ENCODE measurements around the gene FAM107B. TPM values are rescaled to one million over a fixed set of nuclear protein-coding genes. Genes with fewer than 3 reads are reported as not detected.

Gene FAM107B
- total and polyA plus RNA-seq, 2 of the 4 experiments (the other 2 are of a cell fraction), result 26.4 to 27.1 TPM

DNA sequence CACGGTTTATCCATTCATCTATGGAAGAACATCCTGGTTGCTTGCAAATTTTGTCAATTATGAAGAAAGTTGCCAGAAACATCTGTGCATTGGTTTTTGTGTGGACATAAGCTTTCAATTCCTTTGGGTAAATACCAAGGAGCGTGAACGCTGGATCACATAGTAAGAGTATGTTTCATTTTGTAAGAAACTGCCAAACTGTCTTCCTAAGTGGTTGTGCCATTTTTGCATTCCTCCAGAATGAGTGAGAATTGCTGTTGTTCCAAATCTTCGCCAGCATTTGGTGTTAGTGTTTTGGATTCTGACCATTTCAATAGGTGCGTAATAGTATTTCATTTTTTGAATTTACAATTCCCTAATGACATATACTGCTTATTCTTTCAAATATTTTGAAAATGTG lies 288.7 kb downstream of the FAM107B start:
- Histone ChIP-seq H2BK5ac (ENCODE audit: low read depth, low read length, poor library complexity, severe bottlenecking) (peak overlapping the region; percentile 74), H3K9ac (ENCODE audit: low read depth, low read length) (no peak overlapping the region), H3K23ac (ENCODE audit: low read depth, low read length) (no peak overlapping the region), H2AK9ac (replicated peaks; ENCODE audit: low read depth, low read length, poor library complexity) (no peak overlapping the region), H2BK20ac (ENCODE audit: low read depth, low read length) (peak overlapping the region; percentile 90; the same call in 1 of the 2 replicates), H3K18ac (ENCODE audit: low read depth, low read length) (peak overlapping the region; percentile 79; the same call in 1 of the 2 replicates), H3K56ac (ENCODE audit: extremely low read depth, insufficient read depth, low read length) (no peak overlapping the region), H4K20me1 (ENCODE audit: insufficient read depth, low read length) (no peaks in the 10 kb centered on the region), H3K79me1 (ENCODE audit: low read depth in 1 of 2, low read length in 2 of 2) (no peaks in the 10 kb centered on the region), H2AK5ac (ENCODE audit: low read depth, low read length) (peak overlapping the region; percentile 6; the same call in 1 of the 2 replicates), H4K91ac (ENCODE audit: insufficient read depth, low read depth, low read length) (peak overlapping the region; percentile 38; the same call in 1 of the 2 replicates), H3K4ac (ENCODE audit: low read depth, low read length) (no peak overlapping the region; the same call in 1 of the 2 replicates), H3K14ac (replicated peaks; ENCODE audit: low read depth, low read length) (0 out of 2 replicates have a peak overlapping the region, but pooled peaks have one; percentile 14), H2AFZ (replicated peaks; ENCODE audit: low read length, poor library complexity) (no peak overlapping the region), H3K27me3 (ENCODE audit: control insufficient read depth, insufficient read depth, low read length) (no peaks in the 10 kb centered on the region), H3K9me1 (ENCODE audit: insufficient read depth, low read length) (peaks cover 8% of the 10 kb centered on the region; the same call in 1 of the 2 replicates), H4K5ac (ENCODE audit: low read depth, low read length) (no peak overlapping the region), H3K9me3 (ENCODE audit: control insufficient read depth, insufficient read depth, low read length) (no peaks in the 10 kb centered on the region), H3K4me1 (ENCODE audit: control insufficient read depth, insufficient read depth, low read length) (peaks cover 12% of the 10 kb centered on the region), H4K8ac (ENCODE audit: low read depth in 2 of 2, low read length in 2 of 2) (peak overlapping the region; percentile 39 to 50; a peak in 2 of 4 replicates), H2BK120ac (ENCODE audit: low read depth, low read length) (peak overlapping the region; percentile 41; the same call in 1 of the 2 replicates), H3K36me3 (ENCODE audit: control insufficient read depth, insufficient read depth, low read length) (no peaks in the 10 kb centered on the region), H2BK15ac (ENCODE audit: low read depth, low read length) (0 out of 3 replicates have a peak overlapping the region, but pooled peaks have one; percentile 20), H3K4me2 (ENCODE audit: low read depth, low read length) (no peak overlapping the region), H3K4me3 (ENCODE audit: insufficient read depth, low read depth, low read length) (no peak overlapping the region), H3K27ac (ENCODE audit: insufficient read depth, low read length) (no peak overlapping the region)
- ChIA-PET CTCF (interaction anchor here (1.3 kb wide), 1 partner anchor 89 kb away, joined by 3 read pairs; no protein-coding TSS in a partner anchor), POLR2A (ENCODE audit: unreplicated experiment) (no interaction called here)
- in situ Hi-C loops (cut with MboI; ENCODE audit: low sequenced_read_pairs) (loop anchor here (10.0 kb wide), 1 partner anchor 691 kb away; no protein-coding TSS in a partner anchor), intact Hi-C loops (cut with micrococcal nuclease) (no loop called here), dilution Hi-C loops (cut with HindIII; ENCODE audit: low sequenced_read_pairs, unreplicated experiment) (no loop called here)
- peak; percentile 54 for DNase-seq
- no CpG with 5 or more reads among the region's 5 CpGs for WGBS, 2 experiments (ENCODE audit: extremely low coverage in 2 of 2, insufficient read length in 1 of 2)
- no peak for ATAC-seq (ENCODE audit: low read depth)
- no peak for TF ChIP-seq MAZ (IDR thresholded peaks at IDR 0.05; ENCODE audit: borderline replicate concordance, low read depth, low read length)
- BruUV-seq (replicated peaks), result no TSS peak

Measured in IMR-90 (cell line).